Pulmonary artery endothelial cell (primary cell): Measurements from ENCODE around the gene PRDM15. TPM values are rescaled to one million over a fixed set of nuclear protein-coding genes. Genes with fewer than 3 reads are reported as not detected.

Experiments used
- DNase-seq: peaks from one replicate; pipeline ENCODE4 v3.0.0-alpha.2; 2011; ENCODE audit warnings: low read depth, low spot score
- total RNA-seq: library from RNA; depleted of rRNA; stranded (reverse); fragments of >200 nt; gene quantifications from 2 replicates; pipeline ENCODE4 v1.2.3, GENCODE V29; 2014

Gene PRDM15
- total RNA-seq, 1 donor from 2014 or later = 5.5 TPM

- DNase-seq = no peak
These were observed 95.5 kb downstream of the PRDM15 start for GRCh38 chr21:41783476-41784180.

- no peak for DNase-seq
These were observed 98.1 kb downstream of the PRDM15 start for GRCh38 chr21:41781050-41781410.

- no peak for DNase-seq
These were observed 98.7 kb downstream of the PRDM15 start for GRCh38 chr21:41780337-41781049.

- no peak for DNase-seq
These were observed 99.5 kb downstream of the PRDM15 start for GRCh38 chr21:41779659-41780058.

- no peak for DNase-seq
These were observed 100.1 kb downstream of the PRDM15 start for GRCh38 chr21:41778930-41779600.

GRCh38 chr21:41777951-41778815 is 101.0 kb downstream of the PRDM15 start:
- peak; percentile 35 for DNase-seq

GRCh38 chr21:41776778-41777177 is 102.4 kb downstream of the PRDM15 start:
- no peak for DNase-seq

- DNase-seq = no peak
These were observed 104.0 kb downstream of the PRDM15 start for GRCh38 chr21:41775149-41775472.

GRCh38 chr21:41774467-41775148 is 104.5 kb downstream of the PRDM15 start:
- no peak for DNase-seq

GRCh38 chr21:41772351-41773080 is 106.6 kb downstream of the PRDM15 start:
- no peak for DNase-seq

- no peak for DNase-seq
These were observed 107.6 kb downstream of the PRDM15 start for GRCh38 chr21:41771625-41771945.

GRCh38 chr21:41770901-41771624 is 108.1 kb downstream of the PRDM15 start:
- no peak for DNase-seq

GRCh38 chr21:41769933-41770332 is 109.2 kb downstream of the PRDM15 start:
- no peak for DNase-seq

GRCh38 chr21:41769521-41769920 is 109.6 kb downstream of the PRDM15 start:
- DNase-seq = no peak

GRCh38 chr21:41769111-41769510 is 110.0 kb downstream of the PRDM15 start:
- DNase-seq = no peak

- no peak for DNase-seq
These were observed 110.6 kb downstream of the PRDM15 start for GRCh38 chr21:41768437-41769042.

GRCh38 chr21:41767606-41768436 is 111.3 kb downstream of the PRDM15 start:
- DNase-seq = no peak

GRCh38 chr21:41766883-41767605 is 112.1 kb downstream of the PRDM15 start, which contains the start of gene RIPK4:
RIPK4 (minus strand) TSS chr21:41767052; CDS start chr21:41767041, 11 bp downstream.
- DNase-seq = no peak
